Activated CD4-positive, CD25-positive, alpha-beta regulatory T cell treated with anti-CD3 and anti-CD28 coated beads, Interleukin-2, amount 50 U/mL, for 72 hours (primary cell): ENCODE measurements around the gene MAGEF1.
"Not testable (repeated sequence)": the region's sequence is repeated elsewhere in the genome, so short reads cannot be mapped to it uniquely, and the experiment has no call there.

Experiments used
- DNase-seq: peaks from one replicate; pipeline ENCODE4 v3.0.0; 2021

MAGEF1 gene

DNA sequence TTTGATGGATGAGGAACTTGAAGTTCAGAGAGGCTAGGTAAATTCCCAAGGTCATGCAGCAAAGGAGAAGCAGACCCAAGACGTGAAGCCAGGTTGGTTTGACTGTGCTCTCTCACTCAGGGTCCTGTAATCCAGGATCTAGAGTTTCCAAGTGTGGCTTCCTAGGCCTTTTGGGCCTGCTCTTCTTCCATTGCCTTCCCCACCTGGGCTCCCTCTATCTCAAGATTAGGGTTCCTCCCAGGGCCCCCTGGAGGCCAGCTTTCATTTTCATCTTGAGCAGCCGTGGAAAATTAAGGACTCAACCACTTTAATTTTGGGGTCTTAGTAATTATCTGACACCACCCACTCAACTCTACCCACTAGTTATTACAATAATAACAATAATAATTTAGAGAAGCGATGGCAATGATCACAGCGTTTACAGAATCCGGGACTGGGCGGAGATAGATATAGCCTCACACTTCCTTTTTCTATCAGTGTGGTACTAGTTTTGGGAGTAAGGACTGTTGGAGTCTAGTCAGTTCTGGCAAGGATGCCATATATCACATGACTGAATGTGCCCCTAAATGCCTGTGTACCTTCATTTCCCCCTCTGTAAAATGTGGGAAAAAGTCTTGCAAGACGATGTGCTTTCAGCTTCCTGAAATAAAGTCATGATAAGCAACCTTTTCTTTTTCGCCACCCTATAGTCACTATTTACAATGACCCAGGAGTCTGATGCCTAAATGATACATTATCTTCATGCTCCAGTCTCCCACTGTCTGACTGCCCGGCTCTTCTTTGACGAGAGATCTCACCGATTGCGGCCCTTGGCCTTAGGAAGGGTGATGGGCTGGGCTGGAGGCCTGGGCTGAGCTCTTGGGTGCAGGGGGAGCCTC, 30.2 kb upstream of the MAGEF1 start:
- peak; percentile 8 for DNase-seq

DNA sequence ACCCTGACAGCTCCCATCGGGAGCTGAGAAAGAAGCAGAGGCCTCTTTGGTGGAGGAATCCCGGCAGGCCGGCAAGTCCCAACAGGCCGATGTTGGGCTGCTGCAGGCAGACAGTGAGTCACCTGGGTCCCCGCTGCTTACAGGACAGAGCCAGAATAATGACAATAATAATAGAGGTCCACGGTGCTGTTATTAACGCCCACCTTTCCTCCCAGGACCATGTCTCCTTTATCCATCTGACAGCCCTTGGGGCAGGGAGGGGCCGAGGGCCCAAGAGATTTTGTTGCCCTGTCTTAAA, 29.3 kb upstream of the MAGEF1 start:
- DNase-seq, result no peak

DNA sequence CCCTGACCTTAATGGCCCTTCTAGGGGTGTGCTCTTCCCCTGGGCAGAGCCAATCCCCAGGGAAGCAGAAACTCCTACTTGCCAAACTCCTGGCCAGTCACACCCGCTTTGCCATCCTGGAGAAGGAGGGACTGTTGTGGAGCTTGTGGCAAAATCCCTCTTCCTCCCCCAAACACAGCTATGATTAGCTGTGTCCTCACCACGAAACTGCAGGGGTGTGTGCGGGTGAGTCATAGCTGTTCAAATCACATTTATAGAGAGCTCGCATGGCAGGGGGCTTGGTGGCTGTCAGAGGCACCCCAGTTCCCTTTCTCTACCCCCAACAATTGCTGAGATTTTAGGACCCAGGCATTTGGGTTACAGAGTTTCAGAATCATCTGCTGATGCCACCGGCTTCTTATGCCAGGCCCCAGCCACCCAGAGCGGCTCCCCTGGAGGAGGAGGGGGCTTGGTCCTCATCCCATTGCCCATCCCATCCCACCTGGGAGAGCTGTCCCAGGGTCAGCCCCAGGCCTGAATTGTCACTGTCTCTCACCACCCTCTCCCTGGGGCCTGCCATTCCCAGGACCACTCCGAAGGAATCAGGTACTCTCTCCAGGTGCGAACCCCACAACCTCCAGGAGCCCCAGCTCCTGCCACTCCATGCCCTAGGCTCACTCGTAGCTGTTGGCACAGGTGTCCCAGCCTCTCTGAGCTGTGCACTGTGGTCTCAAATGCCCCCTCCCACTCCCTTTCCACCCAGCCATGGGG, 28.8 kb upstream of the MAGEF1 start:
- DNase-seq, result peak; percentile 15

DNA sequence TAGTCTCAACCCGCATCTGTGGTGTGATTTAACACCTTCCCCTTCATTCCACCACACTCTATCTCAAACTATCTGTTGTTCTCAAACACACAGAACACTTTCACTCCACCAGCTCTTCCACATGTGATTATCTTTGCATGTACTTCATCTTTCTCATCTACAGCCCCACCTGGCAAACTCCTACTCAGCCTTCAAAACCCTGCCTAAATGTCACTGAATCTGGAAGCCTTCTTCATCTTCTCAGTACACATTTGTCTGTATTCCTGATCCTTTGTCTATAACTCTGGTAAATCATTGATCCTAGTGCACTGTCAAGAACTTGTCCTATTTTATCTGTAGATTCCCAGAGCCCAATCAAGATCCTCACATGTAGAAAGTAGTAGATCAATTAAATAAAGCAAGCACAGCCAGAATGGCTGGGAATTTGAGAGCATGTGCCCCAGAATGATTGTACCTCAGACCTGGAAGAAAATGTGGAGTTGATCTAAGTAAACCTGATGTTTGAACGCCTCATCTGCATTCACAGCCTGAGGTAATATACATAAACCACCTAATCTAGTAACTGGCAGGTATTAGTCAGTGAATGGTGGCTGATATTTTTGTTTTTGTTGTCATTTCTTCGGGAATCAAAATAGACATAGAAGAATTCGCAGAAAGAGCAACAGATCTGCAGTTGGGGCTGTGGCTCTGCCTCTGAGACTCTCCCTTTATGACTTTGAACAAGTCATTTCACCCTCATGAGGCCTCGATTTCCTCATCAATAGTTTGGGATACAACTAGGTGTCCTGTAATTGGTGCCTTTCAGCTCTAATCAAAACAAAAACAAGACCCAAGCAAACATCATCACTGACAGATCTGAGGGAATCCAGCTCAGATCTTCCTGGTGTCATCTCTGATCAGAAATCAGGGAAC, 28.0 kb upstream of the MAGEF1 start:
- peak; percentile 14 for DNase-seq

DNA sequence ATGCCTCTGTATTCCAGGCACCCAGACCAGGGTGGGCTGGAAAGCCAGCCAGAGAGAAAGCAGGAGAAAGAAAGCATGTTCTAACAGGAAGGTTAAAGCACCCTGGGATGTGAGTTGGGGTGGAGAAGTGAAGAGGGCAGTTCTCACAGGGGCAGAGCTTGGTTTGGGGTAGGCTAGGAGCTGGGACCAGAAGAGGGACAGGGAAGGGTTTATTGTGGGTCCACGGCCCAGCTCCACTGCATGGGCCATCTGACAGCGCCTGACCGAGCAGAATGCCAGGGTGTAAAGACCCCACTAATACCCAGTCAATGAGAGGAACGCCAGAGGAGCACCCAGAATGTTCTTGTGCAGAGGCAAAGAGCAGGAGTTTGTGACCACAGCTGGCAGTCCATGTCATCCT, 27.1 kb upstream of the MAGEF1 start:
- DNase-seq, result no peak

DNA sequence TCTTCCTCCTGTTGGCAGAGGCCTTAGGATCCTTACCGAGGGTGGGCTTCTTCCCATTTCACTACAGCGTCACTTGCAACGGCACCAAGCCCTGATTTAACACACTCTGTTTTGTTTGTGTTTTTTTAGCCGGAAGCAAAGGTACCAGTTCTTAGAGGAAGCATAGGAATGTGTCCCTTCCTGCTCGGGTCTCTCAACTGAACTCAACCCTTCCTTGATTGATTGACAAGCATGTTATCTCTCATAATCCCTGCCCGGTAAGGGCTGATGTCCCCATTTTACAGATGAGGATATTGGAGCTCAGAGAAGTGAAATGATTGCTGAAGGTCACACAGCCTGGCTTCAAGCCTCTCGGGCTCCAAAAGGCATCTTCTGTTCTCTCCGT, 26.6 kb upstream of the MAGEF1 start:
- DNase-seq, result no peak

DNA sequence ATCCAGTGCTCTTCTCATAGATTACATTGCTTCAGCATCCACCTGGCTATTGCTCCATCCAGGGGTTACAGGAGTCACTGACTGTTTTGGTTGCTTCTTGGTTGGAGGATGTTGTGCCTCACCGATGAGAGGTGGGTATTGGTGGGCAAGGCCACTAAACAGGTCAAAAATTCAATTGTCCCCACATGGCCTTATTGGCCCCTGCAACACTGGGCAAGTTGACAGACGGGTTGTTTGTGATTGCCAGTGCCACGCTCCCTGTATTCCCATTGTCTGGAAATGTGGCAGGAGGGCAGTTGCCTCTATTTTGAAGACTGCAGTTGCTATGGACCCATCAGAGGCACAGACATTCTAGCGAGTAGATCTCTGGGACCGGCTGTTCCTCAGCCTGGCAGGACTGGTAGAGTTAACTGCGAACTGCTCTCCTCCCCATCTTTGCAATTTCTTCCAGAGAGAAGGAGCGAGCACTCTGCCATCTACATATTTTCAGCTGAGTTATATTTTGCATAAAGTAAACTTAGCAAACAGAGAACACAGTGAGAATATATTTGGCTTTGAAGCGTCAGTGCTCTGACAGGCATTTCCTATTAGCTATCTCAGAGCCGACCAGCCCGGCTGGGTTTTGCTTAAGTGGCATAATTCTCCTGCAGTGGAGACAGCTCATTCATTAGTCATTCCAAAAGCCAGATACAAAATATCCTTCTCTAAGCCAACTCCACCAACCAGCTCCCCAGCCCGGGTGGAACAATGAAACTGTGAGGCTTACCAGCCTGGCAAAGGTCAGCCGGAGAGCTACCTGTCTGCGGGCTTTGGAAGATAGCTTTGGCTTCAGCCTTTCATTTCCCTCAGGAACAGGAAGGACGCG, 26.0 kb upstream of the MAGEF1 start:
- no peak for DNase-seq

DNA sequence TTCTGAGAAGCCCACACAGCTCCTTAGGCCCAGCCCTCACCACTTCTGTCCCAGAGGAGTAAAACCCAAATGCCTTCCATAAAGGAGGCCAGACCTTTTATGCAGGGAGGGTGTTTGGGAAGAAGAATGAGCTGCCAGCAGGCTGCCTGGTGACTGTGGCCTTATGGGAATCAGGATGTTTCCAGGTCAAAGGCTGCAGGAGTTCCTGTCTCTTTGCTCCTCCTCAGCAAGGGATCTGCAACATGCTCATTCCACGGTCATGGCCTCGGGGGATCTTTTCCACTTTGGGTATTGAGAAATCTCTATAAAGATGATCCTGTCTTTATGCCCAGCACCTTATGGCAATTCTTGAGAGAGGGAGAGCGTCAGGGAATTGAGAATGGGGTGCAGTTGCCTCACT, 25.2 kb upstream of the MAGEF1 start:
- peak; percentile 11 for DNase-seq

DNA sequence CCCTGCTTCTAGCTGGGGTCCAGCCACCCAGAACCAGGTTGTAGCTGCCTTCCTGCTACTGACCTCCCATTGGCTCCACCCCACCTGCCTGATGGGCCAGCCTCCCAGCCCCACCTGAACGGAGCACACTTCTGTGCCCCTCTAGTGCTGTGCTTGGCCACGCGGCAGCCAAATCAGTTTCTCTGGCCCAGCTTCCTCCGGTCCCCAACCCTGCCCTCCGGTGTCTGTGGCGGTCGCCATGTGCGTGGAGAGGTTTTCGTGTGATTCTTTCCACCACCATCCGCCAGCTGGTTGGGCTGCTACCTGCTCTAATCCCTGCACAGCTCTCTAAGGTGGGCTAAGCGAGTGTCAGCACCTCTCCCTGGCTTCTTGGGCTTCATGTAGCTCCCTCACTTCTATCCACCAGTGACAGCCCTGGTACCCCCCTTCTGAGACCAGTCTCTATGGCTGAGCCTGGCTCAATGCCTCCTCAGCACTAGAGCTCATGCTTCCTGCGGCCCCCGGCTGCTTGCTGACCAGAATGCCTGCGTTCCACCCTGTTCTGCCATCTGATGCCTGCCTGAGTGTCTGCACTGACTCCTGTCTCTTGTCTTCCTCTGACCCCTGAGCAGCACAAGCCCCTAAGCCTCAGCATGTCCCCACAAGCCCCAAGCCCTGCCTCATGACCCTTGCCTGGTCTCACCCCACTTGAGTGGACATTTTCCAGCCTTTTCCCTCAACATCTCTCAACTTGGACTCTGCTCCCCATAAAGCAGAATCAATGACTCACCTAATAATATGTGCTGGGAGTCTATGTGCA, 23.2 kb upstream of the MAGEF1 start:
- peak; percentile 17 for DNase-seq

DNA sequence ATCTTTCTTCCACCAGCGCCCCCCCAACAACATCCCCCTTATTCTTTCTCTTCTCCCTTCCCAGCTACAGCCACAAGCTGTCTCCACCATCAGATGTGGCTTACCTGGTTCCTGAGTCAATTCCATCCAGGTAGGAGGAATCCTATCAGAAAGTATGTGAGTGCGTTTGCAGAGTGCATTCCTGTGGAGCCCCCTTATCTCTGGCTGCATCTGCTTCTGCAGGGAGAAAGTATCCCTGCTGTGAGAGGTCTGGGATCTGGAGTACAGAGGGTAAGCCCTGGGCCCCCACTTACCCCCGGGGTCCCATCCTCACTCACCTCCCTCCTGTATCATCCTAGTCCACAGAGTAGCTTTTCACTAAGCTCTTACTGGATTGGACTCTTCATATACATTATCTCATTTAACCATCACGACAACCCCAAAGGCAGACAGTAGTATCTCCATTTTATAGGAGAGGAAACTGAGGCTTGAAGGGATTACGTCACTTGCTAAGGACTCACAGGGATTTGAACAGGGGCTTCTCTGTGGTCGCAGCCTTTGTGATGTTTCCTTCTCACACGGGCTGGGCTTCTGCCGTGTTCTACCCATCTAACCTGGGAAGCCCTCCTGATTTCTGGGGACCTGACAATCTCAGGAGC, 22.2 kb upstream of the MAGEF1 start:
- no peak for DNase-seq

DNA sequence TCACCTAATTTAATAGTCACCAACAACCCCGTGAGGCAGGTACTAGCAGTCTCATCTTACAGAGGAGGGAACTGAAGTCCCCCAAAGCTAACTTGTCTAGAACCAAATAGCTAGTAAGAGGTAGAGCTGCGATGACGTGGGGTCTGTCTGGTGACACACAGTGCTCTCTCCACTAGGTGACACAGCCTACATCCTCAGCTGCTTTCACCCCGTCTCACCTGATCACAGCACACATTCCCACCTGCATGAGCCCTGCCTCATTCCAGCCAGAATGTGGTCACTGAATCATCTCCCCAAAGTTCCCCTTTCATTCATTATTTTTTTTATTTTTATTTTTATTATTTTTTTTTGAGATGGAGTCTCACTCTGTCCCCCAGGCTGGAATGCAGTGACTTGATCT, 21.3 kb upstream of the MAGEF1 start:
- no peak for DNase-seq

DNA sequence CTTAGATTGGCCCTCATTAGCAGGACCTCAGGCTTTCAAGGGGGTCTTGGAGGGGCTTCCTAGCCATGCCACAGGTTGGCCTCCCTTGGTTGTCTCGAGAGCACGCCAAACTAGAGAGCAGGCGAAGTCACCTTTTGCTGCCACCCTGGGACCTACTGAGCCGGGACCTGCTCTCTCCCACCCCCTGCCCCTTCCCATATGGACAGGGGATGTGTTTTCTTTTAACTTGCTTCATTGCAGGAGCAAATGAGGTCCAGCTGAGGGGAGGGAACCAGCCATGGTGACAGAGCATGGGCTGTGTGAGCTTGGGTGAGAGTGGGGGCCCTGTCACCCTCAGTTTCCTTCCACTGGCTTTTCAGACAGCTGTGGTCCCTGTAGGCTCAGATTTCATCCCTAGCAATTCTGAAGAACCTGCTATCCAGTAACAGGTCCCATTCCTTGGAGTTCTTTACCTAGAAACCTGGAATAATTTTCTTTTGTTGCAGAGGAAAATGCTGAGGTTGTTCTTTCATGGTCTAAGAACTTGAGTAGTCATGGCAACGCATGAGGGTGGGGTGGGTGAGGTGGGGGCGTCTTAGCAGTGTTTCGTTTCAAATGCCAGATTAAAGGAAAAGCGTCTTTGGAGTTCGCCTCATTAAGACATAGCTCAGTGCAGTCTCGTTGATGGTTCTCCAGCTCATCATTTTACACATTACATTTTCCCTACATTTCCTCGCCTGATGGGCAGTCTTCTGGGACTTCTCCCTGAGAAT, 20.1 kb upstream of the MAGEF1 start:
- DNase-seq, result no peak

DNA sequence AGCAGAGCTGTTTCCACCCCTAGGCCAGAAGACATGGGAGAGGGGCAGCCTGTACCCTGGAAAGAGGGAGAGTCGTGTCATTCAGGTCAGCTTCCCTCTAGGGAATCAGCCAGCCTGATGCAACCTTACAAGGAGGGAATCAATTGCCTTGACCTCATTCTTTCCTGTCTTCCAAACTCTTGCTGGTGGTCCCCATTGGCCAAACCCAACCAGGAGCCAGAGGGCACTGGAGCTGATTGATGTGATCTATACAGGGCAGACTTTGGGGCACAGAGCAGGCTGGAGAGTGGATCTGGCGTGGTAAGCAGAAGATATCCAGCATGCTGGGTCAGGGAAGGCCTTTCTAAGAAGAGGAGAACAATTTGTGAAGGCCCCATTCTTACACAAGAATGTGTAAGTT, 19.1 kb upstream of the MAGEF1 start:
- DNase-seq, result no peak

DNA sequence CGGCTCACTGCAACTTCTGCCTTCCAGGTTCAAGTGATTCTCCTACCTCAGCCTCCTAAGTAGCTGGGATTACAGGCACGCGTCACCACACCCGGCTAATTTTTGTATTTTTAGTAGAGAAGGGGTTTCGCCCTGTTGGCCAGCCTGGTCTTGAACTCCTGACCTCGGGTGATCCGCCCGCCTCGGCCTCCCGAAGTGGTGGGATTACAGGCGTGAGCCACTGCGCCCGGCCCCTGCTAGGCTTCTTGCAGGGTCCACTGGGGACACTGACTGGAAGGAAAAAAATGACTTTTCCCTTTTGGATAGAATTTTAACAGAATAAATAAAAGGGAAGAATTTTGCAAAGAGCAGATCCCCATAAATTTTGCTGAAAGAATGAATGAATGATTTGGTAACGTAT, 17.3 kb upstream of the MAGEF1 start:
- not testable (repeated sequence) for DNase-seq

DNA sequence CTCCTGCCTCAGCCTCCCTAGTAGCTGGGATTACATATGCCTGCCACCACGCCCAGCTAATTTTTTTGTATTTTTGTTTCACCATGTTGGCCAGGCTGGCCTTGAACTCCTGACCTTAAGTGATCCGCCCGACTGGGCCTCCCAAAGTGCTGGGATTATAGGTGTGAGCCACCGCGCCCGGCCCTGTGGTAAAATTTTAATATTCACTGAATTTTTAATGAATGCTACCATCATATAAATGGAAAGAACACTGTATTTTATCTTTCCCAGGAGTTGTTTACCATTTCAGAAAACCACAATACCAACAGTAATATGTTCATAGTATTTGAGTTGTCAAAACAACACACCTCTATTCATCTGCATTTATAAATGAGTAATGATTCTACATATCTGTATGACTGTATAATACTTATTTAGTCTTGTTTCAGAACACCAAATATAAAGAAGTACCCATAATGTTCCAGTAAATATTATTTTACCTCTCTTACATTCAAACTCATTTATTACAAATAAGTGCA, 16.2 kb upstream of the MAGEF1 start:
- DNase-seq, result no peak

DNA sequence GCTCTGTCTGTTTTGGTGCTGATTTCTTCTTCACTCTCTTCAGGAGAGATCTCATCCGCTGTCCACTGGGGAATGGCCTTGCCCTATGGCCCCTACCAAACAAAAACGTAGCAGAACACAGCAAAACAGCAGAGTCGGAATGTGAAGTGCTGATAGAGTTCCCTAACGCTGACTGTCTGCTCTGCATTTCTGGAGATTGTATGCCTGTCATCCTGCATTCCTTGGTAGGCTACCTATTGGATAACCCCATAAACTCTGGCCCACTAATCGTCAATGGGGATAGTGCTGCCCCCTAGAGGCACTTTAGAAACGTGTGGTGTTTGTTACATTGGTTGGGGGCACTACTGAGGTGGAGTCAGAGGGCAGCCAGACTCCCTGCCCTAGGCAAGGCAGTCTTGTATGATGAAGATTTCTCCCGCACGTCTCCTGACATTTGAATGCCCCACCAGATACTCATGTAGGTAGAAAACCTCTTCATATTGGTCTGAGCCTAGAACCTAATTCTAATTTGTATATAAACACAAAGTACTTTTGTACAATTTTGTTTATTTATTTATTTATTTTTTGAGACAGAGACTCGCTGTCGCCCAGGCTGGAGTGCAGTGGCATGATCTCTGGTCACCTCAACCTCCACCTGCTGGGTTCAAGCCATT, 15.6 kb upstream of the MAGEF1 start:
- no peak for DNase-seq

DNA sequence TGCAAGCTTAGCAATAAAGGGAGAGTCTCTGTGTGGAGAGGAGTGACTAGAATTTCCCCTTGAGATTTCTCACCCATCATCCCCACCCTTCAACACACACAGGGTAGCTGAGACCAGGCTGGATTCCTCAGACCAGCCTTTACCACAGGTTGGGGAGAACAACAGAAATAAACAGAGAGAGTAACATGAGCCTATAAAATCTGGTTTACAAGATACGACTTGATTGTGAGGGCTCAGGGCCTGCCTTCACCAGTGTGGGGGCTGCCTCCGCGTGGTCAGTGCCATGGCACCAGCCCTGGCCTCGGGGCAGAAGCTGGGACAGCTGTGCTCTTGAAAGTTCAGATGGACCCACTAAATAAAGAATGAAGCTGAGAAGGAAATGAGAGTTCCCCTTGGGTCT, 14.6 kb upstream of the MAGEF1 start:
- DNase-seq, result no peak

DNA sequence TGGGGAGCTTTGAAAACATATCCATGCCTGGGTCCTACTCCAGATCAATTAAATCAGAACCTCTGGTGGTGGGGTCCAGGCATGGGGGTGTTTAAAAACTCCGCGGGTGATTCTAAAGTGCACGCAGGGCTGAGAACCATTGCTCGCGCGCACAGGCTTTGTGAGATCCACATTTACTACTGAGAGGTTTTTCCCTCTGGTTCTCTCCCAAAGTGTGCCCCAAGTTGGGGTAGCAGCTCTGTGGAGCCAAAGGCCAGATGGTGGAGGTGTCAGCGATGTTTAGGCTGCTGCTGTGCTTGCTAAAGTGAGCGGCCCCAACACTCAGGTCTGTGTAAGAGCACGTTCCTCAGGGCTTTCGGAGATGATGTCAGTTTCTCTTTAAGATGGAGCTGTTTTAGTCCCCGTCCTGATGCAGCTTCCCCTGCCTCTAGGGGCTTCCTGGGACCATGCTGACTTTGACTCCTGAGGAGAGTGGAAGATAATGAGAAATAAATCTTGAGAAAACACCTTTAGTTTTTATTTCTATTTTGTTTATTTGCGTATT, 13.4 kb upstream of the MAGEF1 start:
- no peak for DNase-seq

DNA sequence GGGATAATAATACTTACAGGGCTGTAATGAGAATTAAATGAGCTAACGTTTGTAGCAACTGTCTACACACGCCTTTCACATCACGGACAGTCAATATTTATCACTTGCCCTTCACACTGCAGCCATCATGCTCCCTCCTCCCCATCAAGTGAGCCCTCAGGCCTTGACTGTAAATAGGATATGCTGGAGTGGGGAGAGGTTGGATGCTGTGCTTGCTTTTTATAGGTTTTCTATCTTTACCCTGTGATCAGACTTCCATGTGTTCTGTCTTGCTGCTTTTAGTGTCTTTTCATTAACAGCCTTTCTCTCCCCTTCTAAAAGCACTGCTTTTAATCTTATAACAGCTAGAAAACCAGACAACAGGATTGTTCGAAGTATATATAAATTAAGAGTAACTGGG, 12.8 kb upstream of the MAGEF1 start:
- DNase-seq, result no peak
